ENCODE data around the gene ISCU. TPM values are rescaled to one million over a fixed set of nuclear protein-coding genes. Genes with fewer than 3 reads are reported as not detected.
"Not testable (repeated sequence)": the region's sequence is repeated elsewhere in the genome, so short reads cannot be mapped to it uniquely, and the experiment has no call there.

The ISCU gene
- total and polyA plus RNA-seq, 4 donors = 129 to 297 (median 203) TPM

GRCh38 chr12:108618953-108619274 lies 56.5 kb downstream of the ISCU start:
- WGBS, 2 donors = 84 to 86% methylated on average over 4 of the region's 4 CpGs
- H3K4me1 ChIP-seq (ENCODE audit: control insufficient read depth in 1 of 2, insufficient read depth in 2 of 2, low read length in 2 of 2); ATAC-seq (ENCODE audit: low FRiP score): not testable (repeated sequence)

More at GRCh38 chr12:108618953-108619274, 56.5 kb downstream of the ISCU start:
- intact Hi-C loops (cut with DNase I) = loop anchor here (2.0 to 5.0 kb wide), 3 partner anchors 52 to 333 kb away; partner anchors contain the start of gene ISCU (in 1 of the 2)
- not testable (repeated sequence) for H3K27ac ChIP-seq (ENCODE audit: low read depth in 1 of 2, low read length in 2 of 2); H3K36me3 ChIP-seq (ENCODE audit: control insufficient read depth in 1 of 2, insufficient read depth in 2 of 2, low read length in 1 of 2); H3K27me3 ChIP-seq (ENCODE audit: control insufficient read depth in 1 of 2, insufficient read depth in 2 of 2, low read length in 1 of 2); H3K4me3 ChIP-seq (ENCODE audit: low read length in 2 of 2); H3K9me3 ChIP-seq (ENCODE audit: control insufficient read depth, low read length); DNase-seq

Other genes with a start within 250 kb of the ISCU start
- 10 to 100 TPM; 41.9 to 55.4 TPM for gene CMKLR1, start 223.3 kb upstream of the ISCU start, total RNA-seq
- 10 to 100 TPM in 1 of 2 donors, 1 to 10 TPM in 1; 9.1 to 11.6 TPM for gene CMKLR1, start 223.3 kb upstream of the ISCU start, polyA plus RNA-seq
- gene FICD, start 47.3 kb upstream of the ISCU start, total RNA-seq = 10 to 100 TPM in 1 of 2 donors, 1 to 10 TPM in 1; 6.5 to 14.5 TPM
- 1 to 10 TPM in 1 of 2 donors, under 1 TPM in 1; 0.63 to 3.7 TPM for gene FICD, start 47.3 kb upstream of the ISCU start, polyA plus RNA-seq
- 10 to 100 TPM; 49.3 to 51.3 TPM for gene SART3, start 1.4 kb upstream of the ISCU start, total RNA-seq
- gene SART3, start 1.4 kb upstream of the ISCU start, polyA plus RNA-seq = 10 to 100 TPM; 11.5 to 20.6 TPM
- gene TMEM119, start 35.5 kb downstream of the ISCU start, total RNA-seq = 10 to 100 TPM; 14.7 to 21.1 TPM
- 1 to 10 TPM in 1 of 2 donors, under 1 TPM in 1; 0.26 to 1.4 TPM for gene TMEM119, start 35.5 kb downstream of the ISCU start, polyA plus RNA-seq
- gene SELPLG, start 71.3 kb downstream of the ISCU start, total RNA-seq = 10 to 100 TPM in 1 of 2 donors, 1 to 10 TPM in 1; 8.1 to 13.0 TPM
- 1 to 10 TPM in 1 of 2 donors, under 1 TPM in 1; 0.87 to 5.4 TPM for gene SELPLG, start 71.3 kb downstream of the ISCU start, polyA plus RNA-seq
- 100 to 1,000 TPM; 207 to 387 TPM for gene CORO1C, start 168.9 kb downstream of the ISCU start, total RNA-seq
- gene CORO1C, start 168.9 kb downstream of the ISCU start, polyA plus RNA-seq = 100 to 1,000 TPM in 1 of 2 donors, 10 to 100 TPM in 1; 68.0 to 145 TPM